ENCODE results near the gene OCRL.

DNA sequence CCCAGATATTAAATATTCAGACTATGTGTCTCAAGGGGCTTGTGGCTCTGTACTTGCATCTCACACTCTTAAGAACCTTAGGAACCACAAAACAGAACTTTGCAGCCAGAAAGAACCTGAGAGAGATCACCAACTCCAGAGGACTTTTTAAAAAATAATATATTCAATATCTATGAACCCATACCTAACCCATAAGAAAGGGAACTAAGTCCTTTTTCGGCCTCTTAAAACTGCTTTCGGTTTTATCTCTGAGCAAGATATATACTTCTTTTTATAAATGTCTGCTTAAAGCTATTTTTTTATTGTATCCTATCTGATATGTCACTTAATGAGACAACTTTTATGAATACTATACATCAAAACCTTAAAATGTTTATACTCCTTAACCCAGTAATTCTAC, 27.6 kb upstream of the OCRL start:
- TF ChIP-seq EZH2phosphoT487 (IDR thresholded peaks at IDR 0.05; ENCODE audit: insufficient read depth, low read depth), result no peak
- no peak for TF ChIP-seq EZH2 (IDR thresholded peaks at IDR 0.05; ENCODE audit: insufficient read depth, poor library complexity, severe bottlenecking)
